ENCODE data around the gene GRID1.

GRID1 gene

DNA sequence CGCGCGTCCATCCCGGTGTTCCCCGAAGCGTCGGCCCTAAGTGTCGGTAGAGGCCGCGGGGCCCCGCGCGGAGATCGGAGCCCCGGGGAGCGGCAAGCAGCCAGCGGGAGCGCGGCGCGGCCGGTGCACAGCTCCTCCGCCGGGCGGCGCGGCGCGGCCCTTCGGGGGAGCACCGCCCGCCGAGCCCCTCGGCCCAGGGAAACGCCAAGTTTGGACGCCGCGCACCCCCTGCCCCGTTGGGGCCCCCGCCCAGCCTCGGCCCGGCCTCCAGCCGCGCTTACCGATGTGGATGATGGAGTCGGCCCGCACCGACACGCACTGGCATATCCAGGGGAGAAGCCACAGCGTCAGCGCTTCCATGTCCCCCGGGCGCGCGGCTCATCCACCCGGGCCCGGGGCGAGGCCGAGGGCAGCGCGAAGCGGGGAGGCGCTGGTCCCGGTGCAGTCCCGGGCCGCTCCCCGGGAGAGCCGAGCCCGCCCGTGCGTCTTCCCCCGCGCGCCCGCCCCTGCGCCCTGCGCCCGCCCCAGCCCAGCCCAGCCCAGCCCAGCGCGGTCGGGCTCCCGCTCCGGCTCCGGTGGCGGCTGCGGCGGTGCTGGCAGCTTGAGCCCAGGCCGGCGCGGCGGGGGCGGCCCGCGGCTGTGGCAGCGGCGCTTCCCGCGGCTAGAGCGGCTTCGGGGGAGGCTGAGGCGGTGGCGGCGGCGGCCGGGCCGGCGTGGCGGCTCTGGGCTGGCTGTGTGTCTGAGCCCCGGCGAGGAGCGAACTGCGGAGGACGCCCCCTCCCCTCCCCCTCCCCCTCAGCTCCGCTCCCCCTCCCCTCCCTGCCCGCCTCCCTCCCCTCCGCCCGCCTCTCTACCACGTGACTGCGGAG lies at the start of gene GRID1:
TSS of gene GRID1 (minus strand) at position 763 of the 869 bp plus-strand sequence.
- DNase-seq = no peak

- no peak for DNase-seq
Measured at GRCh38 chr10:86415583-86415982, 49.0 kb upstream of the GRID1 start.

DNA sequence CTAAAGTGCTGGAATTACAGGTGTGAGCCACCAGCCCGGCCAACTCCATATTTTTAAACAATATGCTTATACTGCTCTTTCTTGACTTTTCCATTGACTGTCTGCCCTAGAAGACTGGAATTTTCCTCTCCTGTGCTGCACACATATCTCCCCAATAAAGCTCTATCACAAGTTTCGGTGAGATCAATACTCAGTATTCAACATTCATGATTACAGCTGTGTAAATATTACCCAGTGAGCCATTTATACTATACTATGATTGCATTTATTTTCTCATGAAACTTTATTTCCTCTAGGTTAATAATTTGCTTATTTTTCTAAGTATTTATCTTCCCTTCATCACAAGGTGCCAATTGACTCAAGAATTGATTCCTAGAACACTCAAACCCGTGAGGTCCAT lies 48.5 kb upstream of the GRID1 start:
- no peak for DNase-seq

DNA sequence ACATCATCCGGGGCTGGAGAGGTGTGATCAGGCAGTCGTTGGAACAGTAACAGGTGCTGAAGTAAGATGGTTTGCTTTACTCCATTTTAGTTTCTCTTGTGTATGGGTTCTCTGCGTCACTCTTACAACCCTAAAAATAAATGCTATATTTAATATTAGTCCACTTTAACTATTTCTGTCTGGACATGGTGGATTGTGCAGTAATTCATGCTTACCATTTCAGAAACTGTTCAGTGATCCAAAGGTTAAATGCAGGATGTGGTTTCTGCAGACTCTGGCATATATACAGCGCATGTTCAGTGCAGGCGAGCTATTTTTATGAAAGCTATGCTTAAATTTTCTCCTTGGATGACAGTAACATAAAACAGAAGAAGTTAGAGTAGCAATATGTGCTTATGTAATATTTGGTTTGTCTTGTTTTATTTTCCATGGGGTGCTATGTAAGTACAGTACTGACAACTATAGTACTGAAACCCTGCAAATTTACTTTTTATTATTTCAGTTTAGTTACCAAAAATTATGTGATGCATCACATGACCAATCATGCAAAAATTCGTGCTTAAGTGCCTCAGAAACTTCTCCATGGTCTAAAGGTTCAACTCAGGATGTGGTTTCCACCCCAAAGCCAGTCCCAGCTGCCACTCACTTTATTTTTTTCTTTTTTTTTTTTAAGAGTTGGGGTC lies 46.6 kb upstream of the GRID1 start:
- DNase-seq = peak; percentile 39

GRCh38 chr10:86411852-86412560 lies 45.4 kb upstream of the GRID1 start:
- no peak for DNase-seq

DNA sequence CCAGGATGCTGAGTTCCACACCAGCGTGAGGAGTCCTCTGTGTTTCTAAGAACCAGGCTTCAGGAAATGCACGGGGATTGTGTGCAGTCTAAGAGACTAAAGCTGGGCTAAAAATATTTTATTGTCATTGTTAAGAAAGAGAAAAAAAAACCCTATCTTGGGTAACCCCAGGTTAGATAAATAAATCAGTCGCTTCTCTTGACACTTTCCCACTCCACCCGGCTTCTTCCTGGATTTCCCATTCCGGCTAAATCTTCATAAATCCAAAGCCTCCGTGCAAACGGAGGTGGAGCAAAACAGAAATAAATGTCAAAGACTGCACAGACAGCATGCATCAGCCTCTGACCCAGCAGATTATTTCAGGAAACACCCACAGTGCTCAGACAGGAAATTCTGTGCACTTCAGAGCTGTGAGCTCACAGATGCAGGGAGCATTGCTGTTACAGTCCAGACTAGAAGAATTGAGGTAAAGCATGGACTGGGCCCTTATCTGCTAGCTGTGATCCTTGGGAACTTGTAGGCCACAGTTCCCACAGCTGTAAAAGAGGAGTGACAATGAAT lies 44.8 kb upstream of the GRID1 start:
- DNase-seq = peak; percentile 78

DNA sequence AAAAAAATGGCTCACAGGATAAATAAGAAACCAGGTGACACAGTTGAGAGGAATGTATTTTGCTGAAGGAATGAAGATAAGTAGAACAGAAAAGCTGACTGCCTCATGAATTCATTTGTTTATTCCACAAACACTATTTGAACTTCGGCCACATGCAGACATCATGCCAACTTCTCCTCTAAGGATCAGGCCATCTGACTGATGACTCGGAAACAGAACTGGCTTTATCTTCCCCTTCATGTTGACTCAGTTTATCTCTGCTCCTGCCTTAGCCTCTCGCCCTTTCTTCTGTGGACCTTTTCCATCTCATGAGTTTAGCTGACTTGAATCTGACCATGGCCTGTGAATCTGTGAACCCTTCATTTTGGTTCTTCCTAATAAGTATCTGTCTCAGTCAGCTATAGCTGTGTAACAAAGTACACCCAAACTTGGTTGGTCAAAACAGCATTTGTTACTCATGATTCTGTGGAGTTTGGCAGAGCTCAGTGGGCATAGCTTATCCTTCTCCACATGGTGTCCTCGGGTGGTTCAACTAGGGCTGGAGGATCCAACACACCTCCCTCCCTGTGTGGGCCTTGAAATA lies 44.0 kb upstream of the GRID1 start:
- DNase-seq = no peak

GRCh38 chr10:86409183-86409582 lies 42.6 kb upstream of the GRID1 start:
- no peak for DNase-seq

- DNase-seq = no peak
Measured at GRCh38 chr10:86403183-86403797, 36.7 kb upstream of the GRID1 start.

DNA sequence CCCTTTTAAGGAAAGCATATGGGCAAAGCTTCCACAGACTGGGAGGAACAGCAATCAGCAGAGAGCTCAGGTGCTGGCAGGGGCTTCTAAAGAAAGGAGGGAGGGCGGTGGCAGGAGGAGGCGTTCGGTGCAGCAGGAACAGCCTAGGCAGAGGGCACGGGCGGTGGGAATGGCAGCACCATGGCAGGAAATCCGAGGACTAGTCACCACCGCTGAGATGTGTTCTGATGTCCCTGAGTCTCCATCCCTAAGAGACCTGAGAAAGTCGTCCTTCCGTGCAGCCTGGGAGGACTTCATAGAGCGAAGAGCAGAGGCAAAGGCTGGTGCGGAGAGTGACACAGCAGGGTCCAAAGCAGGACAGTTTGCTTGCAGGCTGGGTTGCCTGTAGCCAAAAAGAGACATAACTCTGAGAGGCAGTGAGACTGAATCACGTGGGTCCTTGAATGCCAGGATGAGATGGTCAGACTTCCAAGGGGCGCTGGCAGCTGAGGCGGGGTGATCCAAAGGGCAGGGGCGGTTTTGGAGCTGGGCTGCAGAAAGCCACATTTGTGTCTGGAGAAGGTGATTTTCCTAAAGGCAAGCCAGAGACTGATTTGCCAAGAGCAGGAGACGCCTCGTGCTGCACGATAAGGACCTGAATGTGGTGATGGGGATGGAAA lies 35.8 kb upstream of the GRID1 start:
- DNase-seq = no peak

- no peak for DNase-seq
Measured at GRCh38 chr10:86401588-86402282, 35.1 kb upstream of the GRID1 start.

DNA sequence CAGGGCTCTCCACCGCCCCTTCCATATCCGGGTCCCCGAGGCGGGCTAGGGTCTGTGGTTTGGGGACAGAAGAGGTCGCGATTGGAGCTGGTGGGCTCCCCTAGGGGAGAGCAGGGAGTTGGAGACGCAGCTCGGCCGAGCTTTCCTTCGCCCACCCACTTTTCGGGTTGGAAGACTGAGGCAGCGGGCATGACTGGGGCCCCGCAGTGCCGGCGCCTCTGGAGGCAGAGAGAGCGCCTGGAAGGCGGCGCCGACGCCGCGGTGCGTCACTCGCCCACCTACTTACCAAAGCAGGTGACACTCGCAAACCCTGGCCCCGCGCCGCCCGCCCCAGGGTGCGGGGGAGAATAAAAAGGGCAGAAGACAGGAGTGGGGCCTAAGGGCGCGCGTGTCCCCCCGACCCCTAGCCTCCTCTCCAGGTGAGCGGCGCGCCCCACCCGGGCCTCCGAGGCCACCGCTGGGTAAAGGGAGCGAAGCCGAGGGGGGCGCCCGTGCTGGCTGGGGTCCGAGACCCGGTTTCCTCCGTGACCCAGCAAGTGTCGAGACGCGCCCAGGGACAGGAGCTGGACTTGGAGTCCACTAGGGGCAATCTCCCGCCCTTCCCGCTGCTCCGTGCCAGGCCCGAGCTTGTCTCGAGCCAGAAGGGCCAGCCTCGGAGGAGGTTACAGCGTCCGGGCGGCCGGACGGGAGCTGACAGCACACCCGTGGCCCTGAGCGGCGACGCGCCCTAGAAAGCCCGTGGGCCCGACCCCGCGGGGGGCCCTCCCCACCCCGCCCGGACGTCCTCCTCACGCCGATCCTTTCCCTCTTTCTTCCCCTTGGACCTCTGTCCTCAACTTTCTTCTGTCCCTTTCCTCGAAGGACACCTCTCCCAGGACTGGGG lies 34.4 kb upstream of the GRID1 start:
- peak; percentile 60 for DNase-seq

- DNase-seq = peak; percentile 96
Measured at GRCh38 chr10:86399879-86400704, 33.5 kb upstream of the GRID1 start.

- DNase-seq = no peak
Measured at GRCh38 chr10:86399514-86399878, 32.9 kb upstream of the GRID1 start.

GRCh38 chr10:86397120-86397519 lies 30.5 kb upstream of the GRID1 start:
- DNase-seq = no peak

GRCh38 chr10:86393862-86394455 lies 27.4 kb upstream of the GRID1 start:
- DNase-seq = no peak

GRCh38 chr10:86393362-86393761 lies 26.8 kb upstream of the GRID1 start:
- DNase-seq = no peak

GRCh38 chr10:86392723-86393094 lies 26.1 kb upstream of the GRID1 start:
- no peak for DNase-seq
